Fibroblast of lung (primary cell): ENCODE results near the gene PDLIM4.

ENCODE experiments used
- CTCF ChIP-seq, 2 donors: IDR thresholded peaks in 1 of 2; conservative IDR thresholded peaks in 1 of 2; 1 replicate in 1 of 2; 2 replicates in 1 of 2; pipeline ENCODE4 v1.5.1; 2011 to 2012; ENCODE audit warnings: low read length in 2 of 2, control low read depth in 1 of 2, inconsistent platforms in 1 of 2, low read depth in 1 of 2, mild to moderate bottlenecking in 1 of 2
- EZH2 ChIP-seq: IDR thresholded peaks from 2 replicates; pipeline ENCODE4 v1.5.1; 2012; ENCODE audit warnings: low read length, control low read depth, mild to moderate bottlenecking; ENCODE audit errors: missing control alignments

GRCh38 chr5:132268769-132269551 lies 11.5 kb downstream of the PDLIM4 start:
- no peak for TF ChIP-seq CTCF (conservative IDR thresholded peaks at IDR 0.05 in 1 of 2, IDR thresholded peaks at IDR 0.05 in 1 of 2; ENCODE audit: low read depth in 1 of 2, low read length in 2 of 2)
- TF ChIP-seq EZH2 = no peak
